NCI-H510A (cell line): ENCODE data around the gene MT1A.

Experiments
- DNase-seq: peaks from one replicate; lab custom pipeline; 2025; lab: John Stamatoyannopoulos, UW

MT1A gene

DNA sequence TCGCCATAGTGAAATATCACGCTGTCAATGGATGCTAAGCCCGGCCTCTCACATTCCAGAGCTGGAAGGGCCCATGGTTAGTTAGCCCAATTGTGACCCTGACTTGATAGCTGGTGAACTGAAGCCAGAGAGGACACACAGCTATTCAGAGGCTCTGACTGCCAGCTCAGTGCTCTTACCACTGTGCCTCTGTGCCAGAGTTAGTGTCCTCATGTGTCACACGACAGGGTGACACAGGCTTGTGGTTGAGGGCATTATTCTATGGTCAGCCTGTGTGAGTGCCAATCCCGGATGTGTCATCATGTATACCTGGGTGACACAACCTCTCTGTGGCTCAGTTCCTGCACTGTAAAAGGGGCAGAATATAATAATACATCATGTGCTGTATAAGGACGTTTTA is 41.4 kb downstream of the MT1A start:
- no peak for DNase-seq

- peak; percentile 75 for DNase-seq
Measured at GRCh38 chr16:56681939-56682702, 43.7 kb downstream of the MT1A start, which contains the start of gene MT1X. Gene MT1X, plus strand, starts transcription at chr16:56682470. Its CDS starts 71 bp downstream, at chr16:56682541.

DNA sequence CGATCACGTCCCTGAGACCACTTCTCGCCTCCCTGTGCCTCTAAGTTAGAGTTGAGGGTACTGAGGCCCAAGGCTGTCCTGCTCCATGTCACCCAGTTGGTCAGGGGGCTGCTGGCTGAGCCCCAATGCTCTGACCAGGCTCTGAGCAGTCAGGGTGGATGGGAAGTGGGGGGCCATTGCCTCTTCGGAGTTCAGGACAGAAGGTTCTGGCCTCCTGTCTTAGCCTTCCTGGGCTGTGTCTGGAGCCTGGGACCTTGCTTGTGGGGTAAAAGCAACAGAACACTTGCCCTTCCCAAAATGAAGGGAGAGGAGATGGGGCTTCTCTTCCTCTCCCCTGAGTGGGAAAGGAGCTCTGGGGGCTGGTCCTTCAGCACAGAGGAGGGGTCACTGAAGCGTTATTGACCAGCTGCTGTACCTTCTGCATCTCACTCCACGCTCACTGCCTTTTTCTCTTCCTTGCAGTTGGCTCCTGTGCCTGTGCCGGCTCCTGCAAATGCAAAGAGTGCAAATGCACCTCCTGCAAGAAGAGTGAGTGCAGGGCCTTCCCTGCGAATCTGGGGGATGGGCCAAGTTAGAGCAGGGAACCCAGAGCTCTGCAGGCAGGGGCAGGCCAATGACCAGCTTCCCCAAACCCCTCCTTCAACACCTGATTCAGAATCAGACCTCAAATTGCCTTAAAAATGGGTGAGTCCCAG is 44.4 kb downstream of the MT1A start:
- no peak for DNase-seq

DNA sequence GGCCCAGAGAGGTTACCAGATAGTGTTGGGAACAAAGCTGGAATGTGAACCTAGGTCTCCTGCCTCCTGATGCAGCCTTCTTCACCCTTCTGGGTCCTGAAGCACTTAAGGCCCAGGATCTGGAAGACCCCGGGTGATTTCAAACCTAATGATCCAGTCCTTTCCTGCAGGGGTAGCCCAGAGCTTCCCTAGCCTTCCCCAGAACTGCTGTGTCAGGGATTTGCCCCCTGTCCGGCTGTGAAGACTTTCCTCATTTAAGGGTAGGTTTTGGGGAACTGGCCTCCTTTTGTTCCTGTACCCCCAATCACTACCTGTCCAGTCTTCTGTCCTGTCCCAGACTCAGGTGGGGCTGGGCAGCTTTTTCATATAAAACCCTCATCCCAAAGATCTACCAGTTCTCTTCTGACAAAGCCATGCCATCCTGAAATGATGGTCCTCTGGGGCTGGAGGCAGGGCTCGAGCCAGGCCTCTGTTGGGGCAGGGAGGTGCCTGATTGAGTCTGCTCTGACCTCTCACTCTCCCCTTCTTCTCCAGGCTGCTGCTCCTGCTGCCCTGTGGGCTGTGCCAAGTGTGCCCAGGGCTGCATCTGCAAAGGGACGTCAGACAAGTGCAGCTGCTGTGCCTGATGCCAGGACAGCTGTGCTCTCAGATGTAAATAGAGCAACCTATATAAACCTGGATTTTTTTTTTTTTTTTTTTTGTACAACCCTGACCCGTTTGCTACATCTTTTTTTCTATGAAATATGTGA is 45.1 kb downstream of the MT1A start:
- DNase-seq: no peak

GRCh38 chr16:56684256-56684925 is 45.9 kb downstream of the MT1A start:
- DNase-seq: no peak

GRCh38 chr16:56684926-56685590 is 46.6 kb downstream of the MT1A start:
- DNase-seq: no peak

DNA sequence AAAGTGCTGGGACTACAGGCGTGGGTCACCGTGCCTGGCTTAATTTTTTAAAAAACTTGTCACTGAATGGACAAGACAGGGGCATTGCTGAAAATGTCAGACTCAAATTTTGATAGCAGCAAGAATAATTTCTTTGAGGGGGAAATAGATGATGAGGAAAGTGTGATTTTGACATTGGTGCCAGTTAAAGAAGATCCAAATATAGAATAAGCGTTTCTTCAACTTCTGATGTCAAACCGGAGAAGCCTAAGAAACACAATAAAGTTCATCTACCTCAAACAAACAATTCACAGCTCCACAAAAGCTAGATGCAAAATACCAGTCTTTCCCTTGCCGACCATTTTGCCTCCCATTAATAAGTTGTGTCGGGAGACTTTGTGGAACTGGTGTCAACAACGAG is 48.3 kb downstream of the MT1A start:
- no peak for DNase-seq

- DNase-seq: no peak
Measured at GRCh38 chr16:56688762-56689161, 50.3 kb downstream of the MT1A start.

DNA sequence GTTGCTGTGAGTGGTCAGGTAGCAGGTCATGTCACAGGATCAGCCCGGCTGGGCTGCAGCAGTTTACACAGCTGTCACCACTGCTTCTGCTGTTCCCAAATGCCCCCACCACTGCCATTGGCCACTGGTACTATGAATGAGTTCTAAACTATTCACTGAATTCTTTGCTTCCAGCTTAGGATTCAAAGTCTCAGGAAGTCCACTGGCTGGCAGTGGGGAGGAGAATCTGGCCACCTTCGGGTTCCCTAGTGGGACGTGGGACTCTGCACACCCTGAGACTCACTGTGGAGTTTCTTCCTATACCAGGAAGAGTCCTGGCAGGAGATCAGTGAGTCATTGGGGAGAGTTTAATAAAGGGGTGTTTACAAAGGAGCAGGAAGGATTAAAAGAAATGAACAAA is 50.7 kb downstream of the MT1A start:
- no peak for DNase-seq
